Measurements from ENCODE around the gene BFAR.
"Not testable (repeated sequence)": the region's sequence is repeated elsewhere in the genome, so short reads cannot be mapped to it uniquely, and the experiment has no call there.

BFAR gene
- total RNA-seq = 32.8 to 74.6 (median 60.7) reads per million in 18 experiments

- peak; percentile 99 for DNase-seq
These were observed at the start of gene BFAR for GRCh38 chr16:14632693-14633569. BFAR (plus strand) TSS chr16:14632951; CDS start chr16:14644347, 11,396 bp downstream.

DNA sequence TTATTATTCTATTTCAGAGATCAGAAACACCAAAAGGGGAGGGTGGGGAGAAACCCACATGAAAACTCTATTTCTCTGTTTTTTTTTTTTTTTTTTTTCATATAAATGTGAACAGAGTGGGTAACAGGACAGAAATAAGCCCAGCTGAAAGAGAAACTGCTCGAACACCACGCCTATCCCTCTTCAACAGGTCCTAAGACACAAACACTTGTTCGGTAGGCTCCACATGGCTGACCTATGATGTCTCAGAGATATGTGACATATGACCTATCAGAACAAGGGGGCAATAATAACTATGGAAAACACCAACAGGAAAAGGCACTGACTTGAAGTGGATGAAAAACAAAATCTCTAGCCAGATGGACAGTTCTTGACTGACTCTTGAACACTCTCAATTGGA lies 47.5 kb upstream of the BFAR start:
- no peak for DNase-seq

- no peak for DNase-seq
These were observed 46.0 kb upstream of the BFAR start for GRCh38 chr16:14586637-14587305.

GRCh38 chr16:14600164-14600563 lies 32.6 kb upstream of the BFAR start:
- DNase-seq = peak in 1 of 2 donors; percentile 1

DNA sequence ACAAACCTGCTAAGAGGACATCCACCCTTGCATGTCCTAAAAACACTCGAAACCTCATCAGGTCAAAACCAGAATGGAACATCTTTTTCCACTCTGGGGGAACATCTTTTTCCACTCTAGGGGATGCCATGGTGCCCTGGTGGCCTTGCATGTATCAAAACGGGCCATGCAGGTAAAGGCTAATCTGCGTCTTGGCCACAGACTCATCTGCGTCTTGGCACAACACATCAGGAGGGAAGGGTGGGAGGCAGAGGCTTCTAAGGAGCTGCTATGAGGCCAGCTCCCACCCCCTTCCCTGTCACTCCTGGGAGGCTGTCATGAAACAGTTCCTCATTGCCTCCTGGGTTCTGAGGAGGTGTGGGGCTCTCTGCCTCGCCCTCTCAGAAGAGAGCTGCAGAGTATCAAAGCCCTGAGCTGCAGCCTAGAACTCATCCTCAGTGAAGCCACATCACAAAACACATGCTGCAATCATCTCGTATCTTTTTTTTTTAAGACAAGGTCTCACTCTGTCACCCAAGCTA lies 30.2 kb upstream of the BFAR start:
- no peak for DNase-seq

GRCh38 chr16:14606102-14606501 lies 26.6 kb upstream of the BFAR start:
- no peak for DNase-seq

DNA sequence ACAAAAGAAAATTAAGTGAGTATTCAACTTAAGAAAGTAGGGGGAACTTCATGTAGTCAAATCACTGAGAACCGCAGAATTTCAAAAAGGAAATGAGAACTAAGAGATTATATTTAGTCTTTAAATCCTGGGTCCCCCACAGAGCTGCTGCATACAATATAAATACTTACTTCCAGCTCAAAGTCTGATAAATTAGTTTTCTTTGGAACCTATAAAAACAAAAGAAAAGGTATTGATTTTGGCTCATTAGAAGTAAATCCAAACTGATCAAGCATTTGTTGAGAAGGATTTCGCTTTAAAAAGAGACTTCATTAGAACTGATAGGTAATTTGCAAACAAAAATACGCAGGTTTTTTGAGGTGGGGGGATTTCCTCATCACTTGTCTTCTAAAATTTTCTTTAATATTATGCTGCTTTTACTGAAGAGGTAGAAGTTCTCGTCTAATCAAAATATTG lies 24.6 kb upstream of the BFAR start:
- no peak for DNase-seq

- DNase-seq = no peak
These were observed 24.1 kb upstream of the BFAR start for GRCh38 chr16:14608604-14609003.

- DNase-seq = no peak
These were observed 23.0 kb upstream of the BFAR start for GRCh38 chr16:14609716-14610115.

DNA sequence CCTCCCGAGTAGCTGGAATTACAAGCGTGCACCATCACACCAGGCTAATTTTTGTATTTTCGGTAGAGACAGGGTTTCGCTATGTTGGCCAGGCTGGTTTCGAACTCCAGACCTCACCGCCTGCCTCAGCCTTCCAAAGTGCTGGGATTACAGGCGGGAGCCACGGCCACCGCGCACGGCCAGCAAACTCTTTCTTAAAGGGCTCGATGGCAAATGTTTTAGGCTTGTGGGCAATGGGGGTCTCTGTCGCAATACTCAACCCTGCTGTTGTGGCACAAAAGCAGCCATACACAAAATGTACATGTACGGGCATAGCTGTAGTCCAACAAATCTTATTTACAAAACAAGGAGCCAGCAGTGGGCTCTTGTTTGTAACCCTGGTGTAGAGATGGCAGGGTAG lies 21.1 kb upstream of the BFAR start:
- no peak for DNase-seq

DNA sequence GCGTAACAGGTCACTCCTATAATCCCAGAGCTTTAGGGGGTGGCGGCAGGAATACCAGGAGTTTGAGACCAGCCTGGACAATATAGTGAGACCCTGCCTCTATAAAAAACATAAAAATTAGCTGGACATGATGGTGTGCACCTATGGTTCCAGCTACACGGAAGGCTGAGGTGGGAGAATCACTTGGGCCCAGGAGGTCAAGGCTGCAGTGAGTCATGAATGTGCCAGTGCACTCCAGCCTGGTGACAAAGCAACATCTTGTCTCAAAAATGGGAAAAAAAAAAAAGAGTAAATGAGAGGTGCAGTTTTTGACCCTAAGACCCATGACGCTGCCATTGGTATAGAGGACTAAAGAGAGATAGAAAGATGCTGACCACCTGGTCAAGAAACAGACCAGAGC lies 18.8 kb upstream of the BFAR start:
- no peak for DNase-seq

DNA sequence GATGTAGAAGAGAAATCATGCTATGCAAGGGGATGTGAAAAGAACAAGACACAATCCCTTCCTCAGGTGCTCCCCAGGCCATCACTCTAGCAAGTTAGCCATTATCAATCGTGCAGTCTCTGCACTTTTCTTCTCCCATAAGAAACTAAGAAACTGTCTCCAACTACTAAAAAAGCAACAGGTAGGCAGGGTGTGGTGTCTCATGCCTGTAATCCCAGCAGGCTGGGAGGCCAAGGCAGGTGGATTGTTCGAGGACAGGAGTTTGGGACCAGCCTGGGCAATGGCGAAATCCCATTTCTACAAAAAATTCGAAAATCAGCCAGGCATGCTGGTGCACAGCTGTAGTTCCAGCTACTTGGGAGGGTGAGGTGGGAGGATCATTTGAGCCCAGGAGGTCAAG lies 16.5 kb upstream of the BFAR start:
- no peak for DNase-seq

GRCh38 chr16:14618566-14618965 lies 14.2 kb upstream of the BFAR start:
- DNase-seq = no peak

GRCh38 chr16:14627078-14627477 lies 5.7 kb upstream of the BFAR start:
- DNase-seq = no peak

DNA sequence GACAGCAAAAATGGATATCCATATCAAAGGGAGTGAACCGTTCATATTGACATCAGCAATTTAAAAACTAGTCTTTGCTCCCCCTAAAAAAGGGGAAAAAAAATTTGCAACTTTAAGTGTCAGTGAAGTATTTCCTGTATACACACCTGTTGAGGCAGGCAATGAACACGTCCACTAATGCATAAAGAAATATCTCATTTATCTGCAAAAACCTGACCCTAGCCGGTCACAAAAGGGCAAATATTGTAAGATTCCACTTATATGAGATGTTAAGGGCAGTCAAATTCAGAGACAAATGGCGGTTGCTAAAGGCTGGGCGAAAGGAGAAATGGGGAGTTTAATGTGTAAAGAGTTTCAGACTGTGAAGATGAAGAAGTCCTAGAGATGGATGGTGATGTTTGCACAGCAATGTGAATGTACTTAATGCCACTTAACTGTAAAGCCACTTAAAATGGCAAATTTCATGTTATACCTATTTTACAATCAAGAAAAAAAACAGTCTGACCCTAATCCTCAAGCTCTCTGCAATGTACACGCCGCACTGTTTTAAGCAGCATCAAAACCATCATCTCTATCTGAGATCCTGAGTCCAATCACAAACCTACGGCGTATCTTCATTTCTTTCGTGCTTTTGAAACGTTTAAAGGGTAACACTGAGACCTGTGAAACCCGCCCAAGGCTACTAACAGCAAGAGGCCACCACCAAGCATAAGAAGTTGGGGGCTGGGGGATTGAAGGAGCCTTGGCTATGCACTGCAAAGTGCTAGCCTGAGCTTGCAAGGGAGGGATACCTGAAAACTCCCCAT lies 3.7 kb upstream of the BFAR start:
- no peak for DNase-seq

DNA sequence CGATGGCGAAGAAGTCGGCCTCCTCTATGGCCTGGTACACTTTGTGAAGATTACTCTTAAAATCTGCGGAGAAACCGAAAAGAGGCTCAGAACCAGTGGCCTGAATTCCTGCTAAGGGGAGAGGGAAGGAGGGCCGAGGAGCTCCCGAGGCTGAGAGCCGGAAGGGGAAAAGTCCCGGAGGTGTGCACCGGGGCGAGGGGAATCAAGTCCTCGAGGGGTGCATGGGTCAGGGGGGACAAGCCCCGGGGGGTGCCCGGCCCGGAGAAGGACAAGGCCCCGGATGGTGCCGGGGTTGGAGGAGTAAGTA lies 3.2 kb upstream of the BFAR start:
- DNase-seq = no peak

DNA sequence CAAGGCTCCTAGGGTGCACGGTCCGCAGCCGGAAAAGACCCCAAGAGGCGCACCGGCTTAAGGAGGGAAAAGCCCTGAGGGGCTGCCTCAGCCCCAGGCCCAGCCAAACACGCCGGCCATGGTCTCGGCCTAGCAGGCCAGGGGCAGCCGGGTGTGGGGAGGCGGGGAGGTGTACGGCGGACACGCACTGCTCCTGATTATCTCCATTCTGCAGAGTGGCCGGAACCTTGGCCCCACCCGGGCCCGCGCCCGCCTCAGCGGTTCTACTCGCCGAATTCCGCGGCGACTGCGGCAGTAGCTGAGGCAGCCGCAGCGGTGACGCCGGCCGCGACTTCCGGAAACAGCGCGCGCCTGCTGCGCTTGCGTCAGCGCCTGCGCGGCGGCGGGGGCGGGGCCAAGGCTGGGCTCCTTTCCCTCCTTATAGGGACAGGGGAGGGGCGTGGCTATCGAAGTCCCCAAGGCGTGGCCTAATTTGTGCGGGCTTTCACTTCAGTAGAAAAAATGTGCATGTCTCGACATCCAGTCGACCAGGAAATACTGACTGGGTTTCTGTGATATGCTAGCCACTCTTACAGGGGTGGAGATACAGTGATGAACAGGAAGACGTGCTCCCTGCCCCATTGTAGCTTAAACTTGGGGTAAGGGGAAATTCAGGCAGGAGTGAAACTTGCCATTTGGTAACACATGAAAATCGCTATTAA lies 2.7 kb upstream of the BFAR start, which contains the start of gene PARN:
PARN (minus strand) TSS at position 342 of the 701 bp plus-strand sequence; CDS start at position 207, 135 bp downstream.
- DNase-seq = peak; percentile 98 to 99

DNA sequence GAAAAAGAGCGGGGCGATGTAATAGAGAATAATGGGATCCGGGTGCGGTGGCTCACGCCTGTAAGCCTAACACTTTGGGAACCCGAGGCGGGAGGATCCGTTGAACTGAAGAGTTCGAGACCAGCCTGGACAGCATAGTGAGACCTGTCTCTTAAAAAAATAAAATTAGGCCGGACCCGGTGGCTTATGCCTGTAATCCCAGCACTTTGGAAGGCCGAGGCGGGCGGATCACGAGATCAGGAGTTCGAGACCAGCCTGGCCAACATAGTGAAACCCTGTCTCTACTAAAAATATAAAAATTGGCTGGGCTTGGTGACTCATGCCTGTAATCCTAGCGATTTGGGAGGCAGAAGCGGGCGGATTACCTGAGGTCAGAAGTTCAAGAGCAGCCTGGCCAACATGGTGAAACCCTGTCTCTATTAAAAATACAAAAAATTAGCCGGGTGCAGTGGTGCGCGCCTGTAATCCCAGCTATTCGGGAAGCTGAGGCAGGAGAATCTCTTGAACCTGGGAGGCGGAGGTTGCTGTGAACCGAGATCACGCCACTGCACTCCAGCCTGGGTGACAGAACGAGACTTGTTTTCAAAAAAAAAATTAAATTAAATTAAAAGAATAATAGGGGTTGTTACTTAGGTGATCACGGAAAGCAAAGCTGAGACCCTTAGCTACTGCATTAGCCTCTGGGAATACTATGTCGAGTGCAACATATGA lies 2.0 kb upstream of the BFAR start:
- DNase-seq = not testable (repeated sequence)

DNA sequence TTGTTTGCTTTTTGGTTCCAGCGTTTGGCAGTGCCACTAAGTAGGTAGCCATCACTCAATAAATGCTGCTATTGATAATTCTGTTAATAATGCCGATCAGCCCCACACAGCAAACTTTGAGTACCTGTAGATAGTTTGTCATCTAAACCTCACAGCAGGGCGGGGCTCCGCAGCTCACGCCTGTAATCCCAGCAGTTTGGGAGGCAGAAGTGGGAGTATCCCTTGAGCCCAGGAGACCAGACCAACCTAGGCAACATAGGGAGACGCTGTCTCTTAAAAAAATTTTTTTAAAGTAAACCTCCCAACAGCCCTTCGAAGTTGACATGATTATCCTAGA lies 1.6 kb downstream of the BFAR start:
- no peak for DNase-seq

- DNase-seq = no peak
These were observed 2.8 kb downstream of the BFAR start for GRCh38 chr16:14635395-14636165.

All from inflammatory macrophage (primary cell).